AG04449 (cell line): Measurements from ENCODE around the gene LRRC4C.

Source experiments
- CTCF ChIA-PET: fragments of 350-600 bp; formaldehyde crosslinking; extraction: SDS; loops from one replicate; lab custom pipeline; 2021; ENCODE audit warnings: antibody characterized with exemption; lab: Yijun Ruan, JAX
- POLR2A ChIA-PET: fragments of 400-600, 350-600 bp; formaldehyde crosslinking; extraction: SDS; loops from one replicate; lab custom pipeline; 2020; ENCODE audit warnings: antibody characterized with exemption, inconsistent platforms; lab: Yijun Ruan, JAX
- DNase-seq: peaks from one replicate; pipeline ENCODE4 v3.0.0-alpha.2; 2010; ENCODE audit warnings: low read depth, low spot score
- H3K4me3 ChIP-seq: 2 replicates; pipeline ENCODE4 v1.5.1; 2011; ENCODE audit warnings: low read depth, mild to moderate bottlenecking, control low read depth, low read length
- CTCF ChIP-seq: IDR thresholded peaks from one replicate; pipeline ENCODE4 v1.5.1; 2011; ENCODE audit warnings: mild to moderate bottlenecking, moderate library complexity, low read length, control low read depth, inconsistent platforms; ENCODE audit not compliant: insufficient read depth; ENCODE audit errors: missing control alignments

LRRC4C gene

DNA sequence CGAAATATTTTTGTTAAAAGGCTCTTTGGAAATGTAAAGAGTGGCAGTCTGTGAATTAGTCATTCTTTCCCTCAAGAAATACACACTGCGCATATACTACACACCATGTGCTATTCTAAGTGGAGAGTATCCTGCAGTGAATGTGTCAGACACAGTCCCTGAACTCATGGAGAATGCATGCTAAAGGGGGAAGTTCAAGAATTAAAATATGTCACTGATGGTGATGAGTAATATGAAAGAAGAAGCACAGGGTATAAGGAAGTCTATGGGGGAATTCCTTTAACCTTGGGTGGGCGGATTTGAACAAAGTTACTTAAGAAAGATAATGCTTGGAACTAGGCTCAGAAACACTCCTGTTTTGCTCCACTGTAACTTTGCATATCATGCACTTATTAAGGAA is 153.0 kb downstream of the LRRC4C start:
- DNase-seq: no peak
- no peak for TF ChIP-seq CTCF
- CTCF ChIA-PET: no interaction called here
- POLR2A ChIA-PET: no interaction called here
- H3K4me3 ChIP-seq: no peak overlapping the region

- CTCF ChIA-PET: no interaction called here
- no peak overlapping the region for H3K4me3 ChIP-seq
- no peak for DNase-seq
- POLR2A ChIA-PET: no interaction called here
- no peak for TF ChIP-seq CTCF
Measured at GRCh38 chr11:41301023-41301422, 158.4 kb downstream of the LRRC4C start.

DNA sequence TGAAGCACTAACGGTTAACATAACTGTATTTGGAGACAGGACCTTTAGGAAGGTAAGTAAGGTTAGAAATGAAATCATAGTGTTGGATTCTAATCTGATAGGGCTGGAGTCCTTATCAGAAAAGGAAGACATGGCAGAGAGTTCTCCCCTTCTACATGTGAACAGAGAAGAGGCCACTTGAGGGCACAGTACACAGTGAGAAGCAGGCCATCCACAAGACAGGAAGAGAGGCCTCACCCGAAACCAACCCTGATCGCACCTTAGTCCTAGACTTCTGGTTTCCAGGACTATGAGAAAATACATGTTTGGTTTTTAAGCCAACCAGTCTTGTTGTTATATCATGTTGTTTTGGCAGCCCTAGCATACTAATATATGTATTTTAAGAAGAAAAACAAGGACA is 170.0 kb downstream of the LRRC4C start:
- no peak for DNase-seq
- ChIA-PET POLR2A (no interaction called here), CTCF (no interaction called here)
- no peak for TF ChIP-seq CTCF
- H3K4me3 ChIP-seq: no peak overlapping the region

- DNase-seq: no peak
- no peak overlapping the region for H3K4me3 ChIP-seq
- ChIA-PET POLR2A (no interaction called here), CTCF (no interaction called here)
- no peak for TF ChIP-seq CTCF
Measured at GRCh38 chr11:41286751-41287150, 172.7 kb downstream of the LRRC4C start.

DNA sequence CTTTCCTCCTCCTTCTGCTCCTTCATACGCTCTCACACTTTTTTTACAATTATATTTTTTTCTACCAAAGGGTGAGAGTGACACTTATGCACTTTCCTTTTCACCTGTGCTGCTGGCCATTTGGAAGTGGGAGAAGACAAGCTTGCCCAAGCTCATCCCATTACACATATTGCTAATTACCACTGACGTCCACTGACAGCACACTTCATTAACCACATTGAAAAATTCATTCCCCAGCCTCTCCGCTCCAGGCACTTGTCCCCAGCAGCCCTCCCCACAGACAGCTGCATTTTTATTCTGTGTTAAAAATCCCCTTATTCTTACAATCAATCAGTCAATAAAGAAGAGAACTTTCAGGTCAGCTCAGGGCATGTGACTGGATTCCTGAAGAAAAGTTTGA is 175.1 kb downstream of the LRRC4C start:
- TF ChIP-seq CTCF: no peak
- H3K4me3 ChIP-seq: no peak overlapping the region
- POLR2A ChIA-PET: no interaction called here
- no peak for DNase-seq
- CTCF ChIA-PET: no interaction called here

GRCh38 chr11:41283191-41283930 is 176.1 kb downstream of the LRRC4C start:
- ChIA-PET CTCF (no interaction called here), POLR2A (no interaction called here)
- no peak overlapping the region for H3K4me3 ChIP-seq
- DNase-seq: no peak
- TF ChIP-seq CTCF: no peak
